Right ventricle myocardium inferior (tissue), 1 donor: ENCODE results near the gene CYB5R3. TPM values are rescaled to one million over a fixed set of nuclear protein-coding genes. Genes with fewer than 3 reads are reported as not detected.
"Not testable (repeated sequence)": the region's sequence is repeated elsewhere in the genome, so short reads cannot be mapped to it uniquely, and the experiment has no call there.

Experiments used
- ATAC-seq: fragments of 200-7000 bp; cut with Tn5 transposase; one replicate; pipeline ENCODE4 v1.9.1; 2020; ENCODE audit warnings: mild to moderate bottlenecking, moderate library complexity
- DNase-seq: peaks from one replicate; pipeline ENCODE4 v3.0.0; 2021; ENCODE audit errors: missing footprints
- intact Hi-C: fragments of 100-400 bp; cut with DNase I; formaldehyde crosslinking; loops from one replicate; pipeline ENCODE4 v1.11.0; 2022
- total RNA-seq: library from RNA; stranded (reverse); fragmentation: NEBNext Ultra II Directional; extraction: Animal tissue kit (Norgen Biotek cat#: 25700); gene quantifications from one replicate; pipeline ENCODE4 v1.2.1, GENCODE V29; 2021
- donor health status: DM: no; HTN: yes; CAD: no; lungs with severe emphysema.

The CYB5R3 gene
- total RNA-seq, 1 donor from 2014 or later, result 268 TPM

DNA sequence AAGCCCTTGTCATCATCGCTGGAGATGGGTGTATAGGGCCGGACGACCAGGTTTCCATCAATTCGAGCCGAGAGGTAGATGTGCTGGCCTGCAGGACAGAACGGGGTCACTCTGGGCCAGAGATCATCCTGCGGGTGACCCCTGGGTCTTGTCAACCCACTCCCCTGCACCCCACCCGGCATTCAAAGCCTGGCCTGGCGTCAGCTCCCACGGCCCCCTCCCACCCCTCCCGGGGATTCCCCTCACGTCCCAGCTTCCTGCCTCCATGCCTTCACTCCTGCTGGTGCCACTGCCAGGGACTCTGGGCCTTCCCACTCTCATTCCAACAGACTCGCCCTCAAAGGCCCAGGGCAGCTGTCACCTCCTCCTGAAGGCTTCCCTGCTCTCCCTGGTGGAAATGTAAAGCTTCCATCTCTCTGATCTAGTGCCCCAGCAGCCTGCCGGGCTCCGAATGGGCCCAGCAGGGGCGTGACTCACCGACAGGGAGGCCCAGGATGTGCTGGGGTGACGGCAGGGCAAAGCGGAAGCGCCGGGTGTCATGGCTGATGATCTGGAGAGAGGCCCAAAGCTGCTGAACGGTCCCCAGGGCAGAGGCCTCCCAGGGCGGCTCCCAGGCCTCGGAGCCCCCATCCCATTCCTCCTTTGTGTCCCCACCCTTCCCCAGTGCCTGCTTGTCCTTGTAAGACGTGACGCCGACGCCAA is 18.1 kb downstream of the CYB5R3 start:
- DNase-seq (no peak), ATAC-seq (no peak)
- intact Hi-C loops, result no loop called here

DNA sequence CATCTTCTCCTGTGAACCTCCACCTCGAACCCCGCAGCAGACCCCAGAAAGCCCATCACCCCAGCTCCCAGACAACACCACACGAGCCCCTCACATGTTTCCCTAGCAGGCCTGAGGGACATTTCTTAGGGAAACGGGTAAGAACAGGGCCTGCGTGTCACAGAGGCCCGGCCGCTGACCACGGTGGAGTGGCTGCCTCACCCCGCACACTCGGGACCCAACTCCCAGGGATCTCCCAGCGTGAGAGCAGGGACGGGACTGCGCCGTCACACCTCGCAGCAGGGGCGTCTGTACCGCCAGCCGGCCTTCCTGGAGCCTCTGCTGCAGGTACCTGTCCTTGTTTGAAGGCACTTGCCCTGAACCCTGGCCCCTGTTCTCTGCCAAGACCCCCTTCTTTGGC is 19.0 kb downstream of the CYB5R3 start:
- no peak for ATAC-seq
- intact Hi-C loops, result no loop called here

DNA sequence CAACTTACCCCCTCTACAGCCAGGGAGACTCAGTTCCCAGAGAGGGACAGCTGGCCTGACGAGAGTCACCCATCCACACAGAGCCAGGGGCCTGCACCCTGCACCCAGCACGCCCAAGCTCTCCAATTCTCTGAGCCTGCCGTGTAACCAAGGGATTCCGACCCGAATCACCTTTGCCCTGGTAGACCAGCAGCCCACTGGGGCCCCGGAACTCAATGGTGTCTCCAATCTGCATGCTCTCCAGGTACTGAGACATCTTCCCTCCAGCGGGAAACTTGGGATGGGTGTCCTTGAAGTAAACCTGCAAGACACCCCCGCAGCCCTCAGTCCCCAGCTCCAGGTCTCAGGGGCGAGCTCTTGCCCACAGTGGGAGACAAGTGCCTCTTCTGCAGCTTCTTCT is 21.2 kb downstream of the CYB5R3 start:
- intact Hi-C loops, result no loop called here
- DNase-seq (peak; percentile 9), ATAC-seq (no peak)

More for the DNA sequence above, 19.0 kb downstream of the CYB5R3 start:
- no peak for DNase-seq

DNA sequence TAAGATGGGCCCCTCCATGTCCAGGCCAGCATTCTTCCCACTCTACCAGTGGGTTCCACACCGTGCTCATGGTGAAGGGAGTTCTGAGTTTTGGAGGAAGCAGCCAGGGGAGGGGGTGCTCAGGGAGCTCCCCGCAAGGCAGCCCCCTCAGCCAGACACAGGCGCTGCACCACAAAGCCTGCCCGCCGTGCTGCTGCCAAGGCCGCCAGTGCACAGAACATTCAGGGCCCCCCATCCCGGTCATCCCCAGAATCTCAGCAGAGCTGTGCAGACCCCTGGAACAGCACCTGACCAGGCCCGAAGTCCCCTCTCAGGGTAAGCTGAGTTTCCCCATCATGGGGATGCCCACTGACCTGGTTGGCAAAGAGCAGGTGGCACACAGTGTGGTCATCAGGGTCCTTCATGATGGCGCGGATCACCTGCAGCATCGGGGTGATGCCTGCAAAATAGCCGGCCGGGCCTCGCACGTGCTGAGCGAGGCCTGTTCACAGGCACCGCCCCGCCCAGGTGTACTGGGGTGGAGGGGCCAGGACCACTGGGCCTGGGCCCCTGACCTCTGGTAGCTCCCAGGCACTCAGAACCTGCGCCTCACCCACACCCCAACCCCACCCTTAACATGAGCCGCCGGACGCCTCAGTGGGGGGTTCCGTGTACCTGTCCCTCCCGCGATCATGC is 22.1 kb downstream of the CYB5R3 start:
- DNase-seq (peak; percentile 67), ATAC-seq (no peak)
- intact Hi-C loops, result no loop called here

DNA sequence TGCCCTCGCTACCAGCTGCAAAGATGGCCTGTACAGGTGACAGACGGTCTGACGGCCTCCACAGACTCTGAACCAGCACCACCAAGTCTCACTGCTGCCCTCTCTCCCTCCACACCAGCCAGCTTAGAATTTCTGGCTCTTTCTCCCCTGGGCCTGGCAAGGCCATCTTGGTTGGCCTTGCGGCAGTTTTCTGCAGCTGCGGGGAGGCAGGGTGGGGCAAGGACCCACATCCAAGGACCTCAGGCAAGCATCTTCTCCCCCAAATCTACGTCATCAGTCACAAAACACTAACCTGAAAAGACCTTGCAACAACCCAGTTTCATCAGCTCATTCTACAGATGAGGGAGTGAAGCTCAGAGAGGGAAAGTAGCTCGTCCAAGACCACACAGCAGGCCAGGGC is 22.8 kb downstream of the CYB5R3 start:
- DNase-seq, result no peak
- ATAC-seq, result no peak
- intact Hi-C loops, result no loop called here

DNA sequence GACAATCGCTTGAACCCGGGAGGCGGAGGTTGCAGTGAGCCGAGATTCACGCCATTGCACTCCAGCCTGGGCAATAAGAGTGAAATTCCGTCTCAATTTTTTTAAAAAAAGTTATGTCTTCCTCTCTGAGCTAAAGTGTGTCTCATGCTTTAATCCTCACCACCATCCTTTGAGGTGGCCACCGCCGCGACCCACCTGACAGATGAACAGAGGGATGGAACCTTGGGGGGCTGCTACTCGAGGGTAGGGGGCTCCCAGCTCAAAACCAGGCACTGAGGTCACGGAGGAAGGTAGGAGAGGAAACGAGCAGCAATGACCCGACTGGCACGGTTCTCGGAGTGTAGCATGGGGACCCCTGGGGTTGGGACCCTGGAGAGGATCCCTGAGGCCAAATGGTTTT is 23.8 kb downstream of the CYB5R3 start:
- peak; percentile 67 for DNase-seq
- no peak for ATAC-seq
- intact Hi-C loops, result no loop called here

DNA sequence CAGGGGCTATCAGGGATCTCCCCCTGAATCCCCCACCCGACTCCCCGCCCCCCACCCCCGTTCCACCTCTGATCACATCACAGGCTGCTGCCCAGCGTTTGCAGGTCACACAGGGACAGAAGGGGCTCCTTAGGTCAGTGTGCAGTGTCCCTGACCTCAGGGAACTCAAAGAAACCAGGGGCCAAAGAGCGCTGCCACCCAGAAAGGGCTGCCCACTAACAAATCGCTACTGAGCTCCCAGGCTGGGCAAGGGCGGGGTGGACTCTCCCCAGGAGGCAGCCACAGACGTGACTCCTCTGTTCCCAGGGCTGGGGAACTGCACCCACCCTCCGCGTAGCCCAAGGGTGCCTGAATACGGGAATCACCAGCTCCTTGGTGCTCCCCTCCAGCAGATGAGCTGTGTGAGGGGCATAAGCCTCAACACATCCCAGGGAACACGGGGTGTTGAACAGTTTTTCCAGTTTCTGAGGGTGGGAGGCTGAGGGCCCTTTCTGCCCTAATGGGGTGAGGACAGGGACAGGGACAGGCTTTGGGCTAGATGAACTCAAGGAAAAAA is 24.6 kb downstream of the CYB5R3 start:
- intact Hi-C loops, result loop anchor here (5.0 kb wide), 1 partner anchor 198 kb away; no protein-coding TSS in a partner anchor
- ATAC-seq (no peak), DNase-seq (peak; percentile 33)

DNA sequence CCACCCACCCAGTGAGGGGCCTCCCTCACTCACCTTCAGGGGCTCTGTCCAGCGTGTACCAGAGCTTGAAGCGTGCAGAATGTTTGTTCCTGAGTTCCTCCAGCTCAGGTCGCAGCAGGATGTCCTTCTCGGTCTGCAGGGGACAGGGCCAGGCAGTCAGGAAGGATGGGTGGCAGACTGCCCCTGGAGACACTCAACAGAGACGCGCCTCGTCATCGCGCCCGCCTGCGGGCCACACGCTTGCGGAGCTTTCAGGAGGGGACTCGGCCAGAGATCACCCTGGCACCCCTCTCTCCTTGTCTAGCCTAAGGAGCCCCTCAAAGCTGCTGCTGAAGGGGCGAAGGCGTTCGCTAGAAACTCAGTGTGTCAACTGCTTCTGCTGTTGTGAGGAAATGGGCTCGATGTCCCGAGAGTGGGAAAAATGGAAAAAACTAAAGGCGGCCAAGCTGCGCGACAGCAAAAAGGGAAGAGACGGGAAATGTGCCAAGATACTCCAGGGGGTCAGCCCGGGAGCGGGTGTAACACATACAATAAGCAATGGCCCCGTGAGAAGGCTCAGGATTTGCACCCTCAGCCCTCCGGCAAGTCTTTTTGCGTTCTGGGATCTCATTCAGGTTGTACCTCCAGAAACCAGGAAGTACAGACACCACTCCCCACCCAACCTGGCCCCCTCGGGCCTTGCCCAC is 25.3 kb downstream of the CYB5R3 start:
- intact Hi-C loops, result loop anchor here (5.0 kb wide), 1 partner anchor 198 kb away; no protein-coding TSS in a partner anchor
- ATAC-seq, result no peak
- DNase-seq, result peak; percentile 64

DNA sequence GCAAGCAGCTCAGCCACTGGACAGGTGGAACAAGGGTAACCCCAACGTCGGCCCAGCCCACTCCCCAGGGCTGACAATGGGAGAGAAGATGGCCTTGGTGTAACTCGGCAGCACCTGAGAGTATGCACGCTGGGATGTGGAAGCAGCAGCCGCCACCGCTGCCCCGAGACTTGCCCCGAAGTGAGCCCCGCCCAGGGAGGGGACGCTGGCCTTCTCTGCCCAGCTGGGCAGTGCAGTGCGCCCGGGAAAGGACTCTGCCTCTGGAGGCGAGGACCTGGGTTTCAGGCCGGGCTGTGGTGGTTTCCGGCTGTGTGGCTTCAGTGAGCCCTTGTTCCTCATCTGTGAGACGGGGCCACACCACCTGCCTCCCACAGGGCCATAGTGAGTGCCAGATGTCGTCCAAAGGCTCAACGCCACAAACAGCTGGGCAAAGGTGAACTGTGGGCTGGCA is 25.9 kb downstream of the CYB5R3 start:
- intact Hi-C loops, result loop anchor here (5.0 kb wide), 1 partner anchor 199 kb away; no protein-coding TSS in a partner anchor
- no peak for ATAC-seq
- DNase-seq, result peak; percentile 56

DNA sequence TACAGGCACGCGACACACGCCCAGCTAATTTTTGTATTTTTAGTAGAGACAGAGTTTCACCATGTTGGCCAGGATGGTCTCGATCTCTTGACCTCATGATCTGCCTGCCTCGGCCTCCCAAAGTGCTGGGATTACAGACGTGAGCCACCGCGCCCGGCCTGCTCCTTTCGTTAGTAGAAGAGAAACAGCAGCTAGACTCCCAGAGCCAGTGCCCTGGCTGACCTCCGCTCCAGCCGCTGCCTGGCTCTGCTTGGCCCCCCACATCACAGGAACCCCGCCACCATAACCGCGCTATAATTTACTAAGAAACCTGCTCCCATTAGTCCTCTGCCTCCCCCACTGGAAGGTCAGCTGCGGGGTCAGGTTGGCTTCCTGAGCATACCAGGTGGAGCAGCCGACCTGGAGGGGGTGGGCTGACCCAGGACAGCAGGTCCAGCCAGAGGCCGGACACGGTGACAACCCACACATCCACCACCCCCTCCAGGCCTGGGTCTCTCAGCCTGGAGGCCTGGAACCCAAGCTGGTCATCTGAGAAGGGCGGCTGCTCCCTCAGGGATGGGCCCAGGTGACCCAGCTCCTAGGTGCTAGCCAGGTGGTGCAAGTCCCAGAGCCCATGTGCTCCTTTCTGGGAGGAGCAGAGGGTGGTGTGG is 27.0 kb downstream of the CYB5R3 start:
- intact Hi-C loops, result loop anchor here (5.0 kb wide), 1 partner anchor 200 kb away; no protein-coding TSS in a partner anchor
- ATAC-seq (no peak), DNase-seq (peak; percentile 58)

DNA sequence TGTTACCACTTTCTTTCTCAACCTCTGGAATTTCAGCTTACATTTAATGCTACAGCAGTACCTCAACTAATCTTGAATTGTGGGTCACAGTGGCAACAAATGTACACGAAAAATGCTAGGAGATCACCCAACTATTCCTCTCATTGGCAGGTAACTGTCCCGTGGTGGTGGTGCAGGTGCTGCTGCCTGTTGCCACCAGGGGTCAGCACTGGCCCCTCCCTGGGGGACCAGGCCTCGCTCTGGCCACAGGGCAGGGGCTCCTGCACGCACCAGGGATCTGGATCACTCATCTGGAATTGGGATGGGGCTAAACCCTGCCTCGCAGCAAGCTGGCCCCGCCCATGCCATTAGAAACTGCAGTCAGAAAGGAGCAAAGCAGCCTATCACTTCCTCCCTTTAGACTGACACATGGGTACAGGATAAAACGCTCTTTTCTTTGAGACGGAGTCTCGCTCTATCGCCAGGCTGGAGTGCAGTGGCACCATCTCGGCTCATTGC is 27.6 kb downstream of the CYB5R3 start:
- peak; percentile 83 for DNase-seq
- intact Hi-C loops, result loop anchor here (5.0 kb wide), 1 partner anchor 201 kb away; no protein-coding TSS in a partner anchor
- peak; percentile 68 for ATAC-seq

DNA sequence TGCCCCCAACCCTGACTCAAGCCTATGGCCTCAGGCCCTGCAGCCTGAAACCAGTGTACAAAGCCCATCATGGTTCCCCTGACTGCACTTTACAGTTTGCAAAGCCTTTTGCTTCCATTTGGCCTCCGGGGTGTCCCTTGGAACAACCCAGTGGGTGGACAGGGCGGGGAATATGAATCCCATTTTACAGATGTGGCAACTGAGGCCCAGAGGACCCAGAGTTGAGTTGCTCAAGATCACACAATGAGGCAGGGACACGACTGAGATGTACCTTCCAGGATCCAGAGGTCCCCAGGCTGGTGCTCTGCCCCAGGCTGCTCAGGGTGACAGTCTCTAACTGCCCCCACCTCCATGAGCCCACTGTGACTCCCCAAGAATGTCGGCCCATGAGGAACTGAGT is 29.1 kb downstream of the CYB5R3 start:
- intact Hi-C loops, result loop anchor here (5.0 kb wide), 1 partner anchor 202 kb away; no protein-coding TSS in a partner anchor
- DNase-seq, result no peak
- no peak for ATAC-seq

DNA sequence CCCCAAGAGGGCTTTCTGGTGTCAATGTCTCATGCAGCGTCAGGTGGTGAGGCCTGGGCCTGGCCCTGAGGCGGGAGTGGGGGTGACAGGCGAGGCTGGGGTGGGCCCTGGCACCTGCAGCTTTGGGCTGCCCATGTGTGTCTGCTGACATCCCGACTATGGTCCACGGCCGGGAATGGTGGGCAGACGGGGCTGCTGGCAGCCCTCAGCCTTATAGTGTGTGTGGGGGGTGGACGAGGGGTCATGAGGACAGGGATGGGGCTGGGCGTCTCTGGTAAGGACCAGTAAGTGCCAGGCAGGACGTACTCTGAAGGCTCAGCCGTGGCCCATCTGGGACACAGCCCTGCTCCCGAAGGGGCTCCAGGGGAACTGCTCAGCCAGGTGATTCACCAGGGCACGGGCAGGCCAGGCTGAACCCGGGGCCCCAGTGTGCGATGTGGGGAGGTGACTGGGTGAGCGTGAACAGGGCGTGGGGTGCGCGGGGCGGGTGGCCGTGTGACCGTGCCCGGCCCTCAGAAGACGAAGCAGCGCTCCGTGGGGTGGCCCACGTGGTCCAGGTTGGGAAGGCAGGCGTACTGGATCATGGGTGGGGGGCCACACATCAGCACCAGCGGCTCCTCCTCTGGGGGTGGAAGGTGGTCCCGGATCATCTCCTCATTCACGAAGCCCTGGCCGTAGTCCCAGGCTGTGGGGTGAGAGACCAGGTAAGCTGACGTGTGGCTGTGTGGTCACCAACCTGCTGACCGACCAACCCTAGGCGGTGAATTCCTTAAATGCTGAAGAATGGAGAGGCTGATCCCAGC is 29.7 kb downstream of the CYB5R3 start:
- peak; percentile 52 for DNase-seq
- intact Hi-C loops, result loop anchor here (5.0 kb wide), 1 partner anchor 203 kb away; no protein-coding TSS in a partner anchor
- no peak for ATAC-seq

DNA sequence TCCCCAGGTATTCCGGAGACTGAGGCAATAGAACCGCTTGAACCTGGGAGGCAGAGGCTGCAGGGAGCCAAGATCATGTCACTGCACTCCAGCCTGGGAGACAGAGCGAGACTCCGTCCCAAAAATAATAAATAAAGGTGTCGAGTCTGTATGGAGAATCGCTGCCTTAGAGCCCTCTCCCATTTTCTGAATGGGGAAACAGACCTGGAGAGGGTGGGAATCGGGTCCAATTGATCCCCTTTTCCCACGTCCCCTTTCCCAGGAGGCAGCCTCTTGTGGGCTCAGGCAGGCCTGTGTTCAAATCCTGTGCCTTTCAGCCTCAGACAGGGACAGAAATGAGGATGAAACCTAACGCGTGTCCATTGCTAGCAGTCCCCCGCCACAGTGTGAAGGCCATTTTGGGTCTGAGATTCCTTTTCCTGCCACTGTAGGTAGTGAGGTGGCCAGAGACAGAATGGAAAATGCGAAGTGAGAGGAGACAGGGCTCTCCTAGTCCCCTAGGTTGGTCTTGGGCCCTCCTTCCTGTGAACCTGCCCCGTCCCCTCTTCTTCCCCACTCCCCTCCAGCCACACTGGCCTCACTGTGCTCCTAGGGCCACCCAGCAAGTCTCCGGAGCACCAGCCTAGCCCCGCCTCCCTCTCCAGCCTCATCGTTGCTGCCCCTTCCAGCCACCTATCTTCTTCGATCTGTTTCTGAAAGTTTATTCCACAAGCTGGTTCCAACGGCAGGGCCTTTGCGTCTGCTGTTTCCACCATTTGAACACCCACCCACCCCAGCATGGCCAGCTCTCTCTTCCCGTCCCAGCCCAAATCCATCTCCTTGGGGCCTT is 31.8 kb downstream of the CYB5R3 start:
- intact Hi-C loops, result no loop called here
- DNase-seq (no peak), ATAC-seq (no peak)

DNA sequence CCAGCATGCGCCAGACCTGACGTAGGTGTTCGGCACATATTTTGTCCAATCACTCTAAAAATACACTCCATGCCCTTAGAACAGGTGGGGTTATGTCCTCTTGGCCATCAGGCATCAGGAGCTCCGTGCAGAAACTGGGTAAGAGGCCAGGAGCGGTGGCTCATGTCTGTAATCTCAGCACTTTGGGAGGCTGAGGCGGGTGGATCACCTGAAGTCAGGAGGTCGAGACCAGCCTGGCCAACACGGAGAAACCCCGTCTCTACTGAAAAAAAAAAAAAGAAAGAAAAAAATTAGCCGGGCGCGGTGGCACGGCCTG is 33.4 kb downstream of the CYB5R3 start:
- DNase-seq, ATAC-seq: not testable (repeated sequence)
- intact Hi-C loops, result loop anchor here (2.0 kb wide), 1 partner anchor 29 kb away; no protein-coding TSS in a partner anchor

DNA sequence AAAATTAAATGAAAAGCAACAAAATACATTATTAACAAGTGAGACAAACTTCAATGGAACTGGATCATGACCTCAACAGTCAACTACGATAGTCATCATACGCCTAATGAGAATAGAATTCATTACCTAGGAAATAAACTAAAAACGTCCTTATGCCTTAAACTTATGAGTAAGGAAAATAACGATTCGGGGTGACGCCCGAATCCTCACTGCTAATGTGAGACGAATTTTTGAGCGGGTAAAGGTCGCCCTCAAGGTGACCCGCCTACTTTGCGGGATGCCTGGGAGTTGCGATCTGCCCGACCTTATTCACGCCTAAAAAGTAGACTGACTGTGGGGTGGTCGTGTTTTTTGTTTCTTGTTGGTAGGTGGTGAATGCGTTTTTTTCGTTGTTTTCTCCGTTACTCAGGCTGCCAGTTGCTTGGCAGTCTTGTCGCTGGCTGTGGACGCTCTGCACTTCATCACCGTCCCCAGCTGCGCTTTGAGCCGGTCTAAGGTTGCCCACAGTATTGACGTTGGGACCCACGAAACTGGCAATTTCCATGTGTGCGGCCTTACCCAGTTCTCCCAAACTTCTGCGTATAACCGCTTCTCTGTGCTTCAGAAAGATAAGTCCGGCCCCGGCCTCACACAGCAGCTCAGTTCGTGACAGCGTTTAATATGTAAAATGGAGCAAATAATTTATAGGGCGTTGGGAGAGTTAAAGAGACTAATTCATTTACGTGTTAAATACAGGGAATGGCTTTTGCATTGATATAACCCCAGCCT is 33.9 kb downstream of the CYB5R3 start:
- ATAC-seq (peak; percentile 81), DNase-seq (peak; percentile 89)
- intact Hi-C loops, result loop anchor here (2.0 kb wide), 1 partner anchor 30 kb away; no protein-coding TSS in a partner anchor
